ENCODE data around the gene RNF138.

The RNF138 gene

DNA sequence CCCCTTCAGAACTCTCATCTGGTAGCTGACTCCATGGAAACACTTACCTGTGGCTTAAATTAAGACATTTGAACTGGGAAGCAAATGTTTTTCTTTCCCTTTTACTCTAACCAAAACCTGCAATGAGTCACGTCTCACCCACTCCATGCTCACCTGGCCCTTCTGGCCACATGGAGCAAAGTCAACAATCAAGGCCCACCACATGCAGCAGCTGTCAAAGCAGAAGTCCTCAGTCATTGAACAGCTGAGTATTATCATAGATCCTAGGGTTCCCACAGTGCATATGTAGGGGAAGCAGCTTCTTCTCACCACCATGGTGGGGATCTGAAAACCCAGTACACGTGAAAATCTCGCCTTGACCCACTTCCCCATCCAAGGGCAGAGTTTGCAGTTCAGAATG is 85.9 kb downstream of the RNF138 start:
- DNase-seq, result no peak
